NCI-H526 (cell line): ENCODE data around the gene EHD1.
"Not testable (repeated sequence)": the region's sequence is repeated elsewhere in the genome, so short reads cannot be mapped to it uniquely, and the experiment has no call there.

ENCODE experiments used
- DNase-seq, 2 experiments: peaks; one replicate each; lab custom pipeline; 2025; lab: John Stamatoyannopoulos, UW

EHD1 gene

GRCh38 chr11:64856382-64857227 is 21.8 kb downstream of the EHD1 start:
- peak in 1 of 2 experiments; percentile 22 for DNase-seq

DNA sequence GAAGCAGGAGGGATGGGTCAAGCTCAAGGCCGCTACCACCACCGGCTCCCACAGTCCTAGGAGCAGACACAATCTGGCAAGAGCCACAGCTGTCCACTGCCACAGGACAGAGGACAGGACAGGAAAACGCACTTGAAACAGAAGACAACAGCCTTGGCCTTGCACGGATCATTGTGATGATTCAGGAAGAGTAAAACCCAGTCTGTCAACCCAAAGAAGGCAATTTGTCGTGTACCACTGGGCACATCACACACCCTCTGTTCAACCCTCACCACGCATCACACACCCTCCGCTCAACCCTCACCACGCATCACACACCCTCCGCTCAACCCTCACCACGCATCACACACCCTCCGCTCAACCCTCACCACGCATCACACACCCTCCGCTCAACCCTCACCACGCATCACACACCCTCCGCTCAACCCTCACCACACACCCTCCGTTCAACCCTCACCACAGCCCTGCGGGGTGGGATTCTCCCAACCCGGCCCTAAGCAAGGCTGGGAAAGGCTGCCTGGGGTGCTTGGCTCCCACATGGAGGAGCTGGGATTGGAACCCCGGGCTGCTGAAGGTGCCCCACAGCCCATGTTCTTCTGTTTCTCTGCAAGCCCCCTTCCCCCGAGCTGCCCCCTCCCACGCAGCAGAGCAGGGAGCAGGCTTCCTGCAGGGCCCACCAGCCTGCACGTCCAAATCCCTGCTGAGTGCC is 22.7 kb downstream of the EHD1 start:
- no peak for DNase-seq

DNA sequence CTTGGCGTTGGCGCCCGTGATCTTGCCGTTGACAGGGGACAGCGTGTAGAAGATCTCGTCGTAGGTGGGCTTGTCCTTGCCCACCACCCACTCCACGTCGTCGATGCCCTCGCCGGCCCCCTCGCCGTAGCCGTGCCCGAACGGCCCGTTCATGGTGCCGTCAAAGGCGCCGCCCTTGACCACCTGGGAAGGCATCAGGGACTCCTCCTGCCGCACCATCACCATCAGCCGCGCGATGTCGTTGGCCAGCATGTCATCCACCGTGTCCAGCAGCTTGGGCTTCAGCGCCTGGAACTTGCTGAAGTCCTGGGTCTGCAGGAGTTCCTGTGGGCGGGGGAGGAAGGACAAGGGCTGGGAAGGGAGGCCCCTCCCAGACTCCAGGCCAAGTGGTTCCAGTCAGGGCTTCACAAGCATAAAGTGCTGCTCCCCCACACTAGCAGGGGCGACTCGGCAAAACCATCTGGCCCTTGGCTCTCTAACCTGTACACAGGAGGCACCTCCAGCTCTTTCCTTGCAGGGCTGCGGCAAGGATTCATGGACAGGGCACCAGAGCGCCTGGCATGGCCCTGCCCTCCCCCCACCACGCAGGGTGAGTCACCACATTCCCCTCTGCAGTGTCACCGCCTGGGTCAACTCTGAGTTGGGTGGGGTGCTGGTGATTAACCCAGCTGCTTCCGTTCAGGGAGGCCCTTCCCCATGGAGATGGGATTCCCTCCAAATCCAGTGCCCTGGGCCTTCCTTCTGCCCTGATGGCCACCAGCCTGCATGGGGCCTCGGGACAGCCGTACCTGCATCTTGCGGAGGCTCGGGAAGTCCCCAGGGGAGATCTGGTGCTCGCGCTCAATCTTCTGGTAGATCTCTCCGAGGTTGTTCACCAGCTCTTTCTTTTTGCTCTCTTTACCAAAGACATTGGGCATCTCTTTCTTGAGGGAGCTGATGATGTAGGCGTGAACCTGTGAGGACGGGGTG is 23.6 kb downstream of the EHD1 start:
- DNase-seq: no peak

DNA sequence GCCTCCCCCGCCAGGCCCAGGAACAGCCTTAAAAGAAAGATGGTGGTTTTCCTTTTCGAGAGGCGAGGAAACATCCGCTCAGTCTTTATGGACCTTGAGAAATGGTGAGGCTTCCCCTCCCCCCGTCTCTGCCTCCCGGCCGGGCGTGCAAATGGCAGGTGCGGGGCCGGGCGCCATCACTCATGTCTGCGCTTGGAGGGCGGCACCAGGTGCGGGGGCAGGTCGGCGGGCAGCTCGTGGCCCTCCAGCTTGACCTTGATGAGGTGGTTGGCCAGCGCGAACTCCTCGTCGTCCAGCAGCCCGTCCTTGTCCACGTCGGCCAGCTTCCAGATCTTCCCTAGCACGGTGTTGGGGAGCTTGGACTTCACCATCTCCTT is 24.3 kb downstream of the EHD1 start:
- DNase-seq: no peak

DNA sequence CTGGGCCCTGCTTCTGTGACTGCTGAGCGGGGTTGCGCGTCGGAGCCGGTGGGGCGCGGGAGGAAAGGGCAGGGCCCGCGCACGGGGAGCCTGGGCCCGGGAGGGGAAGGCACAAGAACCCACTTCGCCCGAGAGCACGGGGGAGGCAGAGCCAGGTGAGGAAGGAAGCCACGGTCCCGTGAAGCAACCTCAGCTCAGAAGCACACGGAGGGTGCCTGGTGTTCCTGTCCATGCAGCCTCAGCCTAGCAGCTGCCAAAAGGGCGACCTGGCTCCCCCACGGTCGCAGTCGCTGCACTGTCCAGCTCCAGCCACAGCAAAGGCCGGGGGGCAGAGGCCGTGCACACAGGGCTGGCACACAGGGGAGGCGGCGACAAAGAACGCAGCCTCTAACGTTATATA is 24.7 kb downstream of the EHD1 start:
- DNase-seq: no peak

DNA sequence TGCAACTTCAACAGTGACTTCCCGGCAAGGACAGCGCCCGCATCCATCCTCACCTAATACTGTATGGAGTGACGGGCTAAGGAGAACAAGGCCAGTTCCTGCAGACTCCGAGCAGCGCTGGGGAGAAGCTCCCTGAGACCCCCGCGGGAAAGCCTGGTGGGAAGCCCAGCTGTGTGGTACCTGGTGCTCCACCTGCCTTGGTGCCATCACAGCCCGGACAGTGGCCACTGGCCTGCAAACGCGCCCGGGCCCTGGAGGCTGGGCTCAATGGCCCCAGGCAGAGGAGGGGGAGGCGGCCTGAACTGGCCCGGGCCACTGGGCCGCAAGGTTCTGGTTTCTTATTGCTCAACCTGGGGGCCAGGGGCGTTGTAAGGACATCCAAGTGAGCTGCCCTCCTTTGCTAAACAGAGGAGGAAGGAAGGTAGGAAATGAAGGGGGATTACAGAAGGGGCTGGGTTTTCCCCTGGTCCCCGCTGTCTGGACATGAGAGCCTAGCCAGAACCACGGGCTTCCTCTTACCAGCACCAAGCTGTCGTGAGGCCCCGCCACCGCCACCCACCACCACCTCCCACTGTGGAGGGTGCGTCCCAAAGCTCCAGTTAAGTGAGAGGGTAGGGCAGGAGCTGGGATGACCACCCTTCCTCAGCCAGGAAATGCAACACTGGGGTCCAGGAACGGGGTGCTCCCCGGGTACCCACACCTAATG is 25.5 kb downstream of the EHD1 start:
- DNase-seq: no peak

- no peak for DNase-seq
These were observed 26.5 kb downstream of the EHD1 start for GRCh38 chr11:64851831-64852351.

DNA sequence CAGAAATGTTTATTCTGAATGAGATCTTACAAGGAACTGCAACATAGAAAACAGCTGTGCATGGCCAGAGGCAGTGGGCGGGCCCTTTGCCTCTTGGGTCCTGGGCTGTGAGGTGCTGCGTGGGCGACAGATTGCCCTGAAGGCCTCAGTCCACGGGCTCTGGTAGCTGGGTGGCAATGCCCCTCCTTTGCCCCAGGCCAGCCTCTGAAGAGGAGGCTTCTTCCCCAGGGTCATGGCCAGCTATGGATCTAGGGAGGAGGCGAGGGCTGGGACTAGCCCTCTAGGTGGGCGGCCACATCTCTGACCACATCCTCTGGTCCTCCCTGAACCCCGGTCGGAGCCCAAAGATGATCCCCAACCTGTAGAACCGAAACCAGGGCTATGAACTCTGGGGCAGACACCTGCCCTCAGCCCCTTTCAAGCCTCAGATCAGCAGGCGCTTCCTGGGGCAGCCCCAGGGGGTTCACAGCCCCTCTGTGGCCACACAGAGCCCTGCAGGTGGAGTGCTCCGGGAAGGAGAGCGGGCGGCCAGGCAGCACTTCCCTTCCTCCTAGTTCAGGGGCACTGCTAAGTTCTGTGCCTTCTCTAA is 27.3 kb downstream of the EHD1 start:
- DNase-seq: no peak

DNA sequence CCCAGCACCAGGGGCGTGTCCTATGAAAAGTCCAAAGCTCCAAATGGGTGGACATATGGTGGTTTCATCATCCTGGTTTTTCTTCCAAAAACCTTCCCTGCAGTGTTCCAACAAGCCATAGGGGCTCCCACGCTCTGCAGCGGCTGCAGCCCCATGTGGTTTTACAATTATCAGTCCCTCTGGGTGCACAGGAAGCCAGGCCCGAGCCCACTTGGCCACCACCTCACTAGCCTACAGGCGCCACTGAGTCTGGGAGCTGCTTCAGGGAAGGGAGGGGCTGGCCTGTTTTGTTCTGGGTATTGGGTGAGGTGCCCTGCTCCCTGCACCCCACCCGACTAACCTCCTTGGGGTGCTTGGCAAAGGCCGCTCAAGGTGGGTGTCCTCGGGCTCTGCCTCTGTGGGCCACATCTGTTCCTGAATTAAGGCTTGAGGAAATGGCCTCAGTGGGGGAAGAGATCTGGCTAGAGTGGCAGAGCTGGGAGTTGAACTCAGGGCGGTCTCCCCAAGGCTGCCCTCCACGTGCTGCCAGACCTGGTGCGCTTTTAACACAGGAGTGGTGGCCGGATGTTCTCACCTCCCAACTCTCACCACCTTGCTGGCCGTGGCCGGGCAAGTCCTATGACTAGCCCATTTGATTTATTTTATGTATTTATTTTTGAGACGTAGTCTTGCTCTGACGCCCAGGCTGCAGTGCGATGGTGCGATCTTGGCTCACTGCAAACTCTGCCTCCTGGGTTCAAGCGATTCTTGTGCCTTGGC is 28.6 kb downstream of the EHD1 start:
- no peak for DNase-seq

GRCh38 chr11:64848826-64849597 is 29.4 kb downstream of the EHD1 start:
- DNase-seq: peak in 1 of 2 experiments; percentile 57

DNA sequence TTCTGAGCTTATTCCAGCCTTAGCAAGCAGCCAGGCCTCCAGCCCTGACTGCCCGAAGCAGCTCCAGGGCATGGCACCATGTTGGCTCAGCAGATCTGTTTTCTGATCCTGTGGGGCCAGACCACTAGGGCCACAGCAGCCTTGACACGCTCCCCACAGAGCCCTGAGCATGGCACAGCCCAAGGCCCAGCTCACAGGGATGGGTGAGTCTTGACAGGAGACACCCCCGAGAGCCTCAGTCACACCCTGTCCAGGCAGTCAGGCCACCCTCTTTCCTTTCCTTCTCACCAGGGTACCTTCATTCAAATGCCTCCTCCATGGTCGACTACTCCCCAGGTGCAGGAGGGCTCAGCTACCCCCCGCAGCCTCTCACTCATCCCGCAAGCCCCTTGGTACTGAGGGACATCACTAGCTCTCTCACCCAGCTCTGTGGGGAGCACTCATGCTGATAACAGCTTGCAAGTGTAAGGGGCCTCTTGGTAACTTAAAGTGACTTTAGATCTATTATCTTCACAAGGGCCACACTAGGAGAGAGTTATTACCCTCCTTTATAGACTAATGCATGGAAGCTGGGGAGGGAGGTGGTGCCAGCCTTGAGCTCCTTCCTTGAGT is 30.1 kb downstream of the EHD1 start:
- no peak for DNase-seq

GRCh38 chr11:64846998-64847666 is 31.3 kb downstream of the EHD1 start:
- peak; percentile 92 to 98 for DNase-seq

DNA sequence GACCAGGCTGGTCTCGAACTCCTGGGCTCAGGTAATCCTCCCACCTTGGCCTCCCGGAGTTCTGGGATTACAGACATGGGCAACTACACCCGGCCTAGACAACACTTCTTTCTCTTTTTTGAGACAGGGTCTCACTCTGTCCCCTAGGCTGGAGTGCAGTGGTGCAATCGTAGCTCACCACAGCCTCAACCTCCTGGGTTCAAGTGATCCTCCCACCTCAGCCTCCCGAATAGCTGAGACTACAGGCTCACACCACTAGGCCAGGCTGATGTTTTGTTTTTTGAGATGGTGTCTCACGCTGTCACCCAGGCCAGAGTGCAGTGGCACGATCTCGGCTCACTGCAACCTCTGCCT is 32.7 kb downstream of the EHD1 start:
- not testable (repeated sequence) for DNase-seq

DNA sequence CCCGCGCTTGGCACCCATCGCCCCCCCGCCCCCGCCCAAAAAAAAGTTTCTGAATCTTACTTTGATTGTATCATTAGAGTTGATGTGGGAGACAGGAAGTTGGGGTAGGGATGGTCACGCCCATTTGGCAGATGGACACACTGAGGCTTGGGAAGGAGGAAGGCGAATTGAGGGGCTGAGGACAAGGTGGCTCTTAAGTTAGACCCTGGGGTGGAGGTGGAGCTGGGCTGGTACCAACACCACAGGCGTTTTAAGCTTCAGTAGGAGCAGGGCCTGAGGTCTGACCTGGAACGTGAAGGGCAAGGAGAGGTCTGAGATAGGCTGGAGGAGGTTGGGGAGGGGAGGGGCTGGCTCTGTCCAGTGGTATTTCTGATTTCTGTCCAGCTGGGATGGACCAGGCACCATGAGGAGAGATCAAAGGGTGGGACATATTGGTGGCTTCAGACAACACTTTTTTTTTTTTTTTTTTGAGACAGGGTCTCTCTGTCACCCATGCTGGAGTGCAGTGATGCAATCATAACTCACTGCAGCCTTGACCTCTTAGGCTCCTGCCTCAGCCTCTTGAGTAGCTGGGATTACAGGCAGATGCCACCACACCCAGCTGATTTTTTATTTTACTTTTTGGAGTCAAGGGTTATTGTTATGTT is 33.2 kb downstream of the EHD1 start:
- no peak for DNase-seq

GRCh38 chr11:64844330-64845128 is 33.9 kb downstream of the EHD1 start, which contains the start of gene CDC42BPG:
TSS of gene CDC42BPG (minus strand) at chr11:64844653. CDS start at chr11:64844569, 84 bp downstream.
- DNase-seq: peak; percentile 68 to 97

DNA sequence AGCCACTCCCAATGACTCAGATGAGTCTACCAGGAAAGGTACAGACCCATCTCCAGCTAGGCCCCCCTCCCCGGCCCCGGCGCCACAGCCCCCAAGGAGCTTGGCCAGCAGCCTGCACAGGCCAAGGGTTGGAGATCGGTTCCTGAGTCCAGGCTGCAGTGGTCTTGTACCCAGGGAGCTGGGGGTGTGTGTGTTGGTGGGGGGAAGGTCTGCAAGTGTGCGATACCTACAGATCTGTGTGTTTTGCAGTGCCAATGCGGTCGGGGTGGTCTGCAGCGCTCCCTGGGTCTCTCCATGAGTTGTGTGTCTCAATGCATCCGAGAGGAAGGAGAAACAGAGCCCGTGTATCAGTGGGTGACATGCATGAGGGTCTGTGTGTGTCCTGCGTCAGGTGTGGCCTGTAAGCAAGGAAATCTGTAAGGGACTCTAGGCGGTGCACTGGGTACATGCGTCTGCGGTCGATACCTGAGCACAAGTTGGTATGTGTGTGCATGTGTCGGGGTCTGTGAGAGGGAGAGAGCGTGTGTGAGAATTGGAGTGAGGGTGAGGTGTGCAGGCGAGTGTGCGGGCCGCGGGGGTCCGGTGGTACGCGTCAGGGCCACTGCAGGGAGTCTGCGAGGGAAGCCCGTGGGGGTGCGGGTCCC is 34.6 kb downstream of the EHD1 start:
- DNase-seq: peak; percentile 52 to 79
